ENCODE results near the gene DYNLT5. TPM values are rescaled to one million over a fixed set of nuclear protein-coding genes. Genes with fewer than 3 reads are reported as not detected.

DYNLT5 gene
- total and polyA plus RNA-seq, 4 donors = 0.55 to 3.1 (median 1.5) TPM

- no peaks in the 10 kb centered on the region for H3K27me3 ChIP-seq (ENCODE audit: control insufficient read depth in 4 of 4, insufficient read depth in 4 of 4, low read length in 3 of 4)
- H3K9me3 ChIP-seq (ENCODE audit: control insufficient read depth in 4 of 4, low read length in 3 of 4) = no peaks in the 10 kb centered on the region
- TF ChIP-seq EGR1 (IDR thresholded peaks at IDR 0.05; ENCODE audit: low read depth in 2 of 2) (no peak), JUND (IDR thresholded peaks at IDR 0.05) (no peak), RAD21 (IDR thresholded peaks at IDR 0.05) (no peak), NR2F2 (IDR thresholded peaks at IDR 0.05) (no peak), HNF4A (conservative IDR thresholded peaks at IDR 0.05) (no peak), CTCF (IDR thresholded peaks at IDR 0.05; ENCODE audit: low read depth, low read length, missing input control) (no peak), GABPA (IDR thresholded peaks at IDR 0.05 in 1 of 2, conservative IDR thresholded peaks at IDR 0.05 in 1 of 2) (no peak), ZBTB33 (IDR thresholded peaks at IDR 0.05) (no peak), YY1 (IDR thresholded peaks at IDR 0.05) (no peak), FOXA1 (IDR thresholded peaks at IDR 0.05) (no peak), TAF1 (conservative IDR thresholded peaks at IDR 0.05) (no peak), HNF4G (IDR thresholded peaks at IDR 0.05) (no peak), FOXA2 (IDR thresholded peaks at IDR 0.05) (no peak), SP1 (IDR thresholded peaks at IDR 0.05) (no peak)
- TF ChIP-seq, protein P1, sequence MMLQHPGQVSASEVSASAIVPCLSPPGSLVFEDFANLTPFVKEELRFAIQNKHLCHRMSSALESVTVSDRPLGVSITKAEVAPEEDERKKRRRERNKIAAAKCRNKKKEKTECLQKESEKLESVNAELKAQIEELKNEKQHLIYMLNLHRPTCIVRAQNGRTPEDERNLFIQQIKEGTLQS (IDR thresholded peaks at IDR 0.05) = no peak
- TF ChIP-seq, protein P2, sequence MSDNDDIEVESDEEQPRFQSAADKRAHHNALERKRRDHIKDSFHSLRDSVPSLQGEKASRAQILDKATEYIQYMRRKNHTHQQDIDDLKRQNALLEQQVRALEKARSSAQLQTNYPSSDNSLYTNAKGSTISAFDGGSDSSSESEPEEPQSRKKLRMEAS (IDR thresholded peaks at IDR 0.05) = no peak
- TF ChIP-seq, protein P3, sequence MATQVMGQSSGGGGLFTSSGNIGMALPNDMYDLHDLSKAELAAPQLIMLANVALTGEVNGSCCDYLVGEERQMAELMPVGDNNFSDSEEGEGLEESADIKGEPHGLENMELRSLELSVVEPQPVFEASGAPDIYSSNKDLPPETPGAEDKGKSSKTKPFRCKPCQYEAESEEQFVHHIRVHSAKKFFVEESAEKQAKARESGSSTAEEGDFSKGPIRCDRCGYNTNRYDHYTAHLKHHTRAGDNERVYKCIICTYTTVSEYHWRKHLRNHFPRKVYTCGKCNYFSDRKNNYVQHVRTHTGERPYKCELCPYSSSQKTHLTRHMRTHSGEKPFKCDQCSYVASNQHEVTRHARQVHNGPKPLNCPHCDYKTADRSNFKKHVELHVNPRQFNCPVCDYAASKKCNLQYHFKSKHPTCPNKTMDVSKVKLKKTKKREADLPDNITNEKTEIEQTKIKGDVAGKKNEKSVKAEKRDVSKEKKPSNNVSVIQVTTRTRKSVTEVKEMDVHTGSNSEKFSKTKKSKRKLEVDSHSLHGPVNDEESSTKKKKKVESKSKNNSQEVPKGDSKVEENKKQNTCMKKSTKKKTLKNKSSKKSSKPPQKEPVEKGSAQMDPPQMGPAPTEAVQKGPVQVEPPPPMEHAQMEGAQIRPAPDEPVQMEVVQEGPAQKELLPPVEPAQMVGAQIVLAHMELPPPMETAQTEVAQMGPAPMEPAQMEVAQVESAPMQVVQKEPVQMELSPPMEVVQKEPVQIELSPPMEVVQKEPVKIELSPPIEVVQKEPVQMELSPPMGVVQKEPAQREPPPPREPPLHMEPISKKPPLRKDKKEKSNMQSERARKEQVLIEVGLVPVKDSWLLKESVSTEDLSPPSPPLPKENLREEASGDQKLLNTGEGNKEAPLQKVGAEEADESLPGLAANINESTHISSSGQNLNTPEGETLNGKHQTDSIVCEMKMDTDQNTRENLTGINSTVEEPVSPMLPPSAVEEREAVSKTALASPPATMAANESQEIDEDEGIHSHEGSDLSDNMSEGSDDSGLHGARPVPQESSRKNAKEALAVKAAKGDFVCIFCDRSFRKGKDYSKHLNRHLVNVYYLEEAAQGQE (IDR thresholded peaks at IDR 0.05) = no peak
- H3K4me3 ChIP-seq (ENCODE audit: low read depth in 1 of 3, low read length in 3 of 3) = no peak overlapping the region
- DNase-seq (ENCODE audit: low spot score) = no peak
- H3K27ac ChIP-seq (ENCODE audit: low read depth in 1 of 2, low read length in 2 of 2) = no peak overlapping the region
- no peak overlapping the region for H3K9ac ChIP-seq (ENCODE audit: low read depth in 1 of 2, low read length in 2 of 2)
- peaks cover 0 to 3% (median 0%) of the 10 kb centered on the region in 4 donors for H3K36me3 ChIP-seq (ENCODE audit: control insufficient read depth in 4 of 4, insufficient read depth in 3 of 4, low read depth in 1 of 4, low read length in 3 of 4)
- peaks cover 0 to 2% (median 0%) of the 10 kb centered on the region in 4 donors for H3K4me1 ChIP-seq (ENCODE audit: control insufficient read depth in 4 of 4, insufficient read depth in 4 of 4, low read length in 3 of 4)
These were observed 15.4 kb downstream of the DYNLT5 start for GRCh38 chr1:66767626-66768025.

DNA sequence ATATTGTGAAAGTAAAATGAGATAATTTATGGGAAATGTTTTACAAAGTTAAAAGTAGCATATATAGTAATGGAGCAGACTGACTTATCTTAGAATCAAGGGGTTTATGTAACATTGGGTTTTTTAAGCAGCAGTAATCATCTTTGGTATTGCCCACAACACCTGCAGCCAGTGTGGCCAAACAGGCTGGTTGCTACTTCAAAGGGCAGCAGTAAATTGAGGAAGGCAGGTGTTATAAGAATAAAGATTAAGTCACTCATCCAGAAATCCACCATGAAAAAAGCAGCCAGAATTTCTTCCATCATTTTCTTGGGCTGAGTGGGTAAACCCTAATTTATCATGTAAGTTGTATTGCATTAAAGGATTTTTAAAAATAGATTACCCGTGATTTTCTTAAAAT is 16.7 kb downstream of the DYNLT5 start:
- no peaks in the 10 kb centered on the region for H3K9me3 ChIP-seq (ENCODE audit: control insufficient read depth in 4 of 4, low read length in 3 of 4)
- peaks cover 0 to 2% (median 0%) of the 10 kb centered on the region in 4 donors for H3K4me1 ChIP-seq (ENCODE audit: control insufficient read depth in 4 of 4, insufficient read depth in 4 of 4, low read length in 3 of 4)
- H3K4me3 ChIP-seq (ENCODE audit: low read depth in 1 of 3, low read length in 3 of 3) = no peak overlapping the region
- H3K27ac ChIP-seq (ENCODE audit: low read depth in 1 of 2, low read length in 2 of 2) = no peak overlapping the region
- no peak overlapping the region for H3K9ac ChIP-seq (ENCODE audit: low read depth in 1 of 2, low read length in 2 of 2)
- no peak for DNase-seq (ENCODE audit: low spot score)
- peaks cover 0 to 11% (median 2%) of the 10 kb centered on the region in 4 donors for H3K36me3 ChIP-seq (ENCODE audit: control insufficient read depth in 4 of 4, insufficient read depth in 3 of 4, low read depth in 1 of 4, low read length in 3 of 4)
- H3K27me3 ChIP-seq (ENCODE audit: control insufficient read depth in 4 of 4, insufficient read depth in 4 of 4, low read length in 3 of 4) = no peaks in the 10 kb centered on the region
- 98% methylated on average over 1 of the region's 1 CpG for whole genome bisulfite sequencing
- TF ChIP-seq HNF4A (conservative IDR thresholded peaks at IDR 0.05) = no peak
- no peak for TF ChIP-seq FOXA1 (IDR thresholded peaks at IDR 0.05)
- no peak for TF ChIP-seq SP1 (IDR thresholded peaks at IDR 0.05)
- TF ChIP-seq, protein P1 (IDR thresholded peaks at IDR 0.05) = no peak
- TF ChIP-seq TAF1 (conservative IDR thresholded peaks at IDR 0.05) = no peak
- no peak for TF ChIP-seq RXRA (IDR thresholded peaks at IDR 0.05)
- TF ChIP-seq HNF4G (IDR thresholded peaks at IDR 0.05) = no peak
- no peak for TF ChIP-seq ZBTB33 (IDR thresholded peaks at IDR 0.05)
- TF ChIP-seq CTCF (IDR thresholded peaks at IDR 0.05; ENCODE audit: low read depth, low read length, missing input control) = no peak
- TF ChIP-seq EGR1 (IDR thresholded peaks at IDR 0.05; ENCODE audit: low read depth in 2 of 2) = no peak
- TF ChIP-seq JUND (IDR thresholded peaks at IDR 0.05) = no peak
- TF ChIP-seq RAD21 (IDR thresholded peaks at IDR 0.05) = no peak

All from liver (tissue), 9 donors.